Right atrium auricular region (tissue), 2 donors: Measurements from ENCODE around the gene RAVER1. TPM values are rescaled to one million over a fixed set of nuclear protein-coding genes. Genes with fewer than 3 reads are reported as not detected.

Source experiments
- DNase-seq: peaks from one replicate; pipeline ENCODE4 v3.0.0-alpha.2; 2019; ENCODE audit warnings: low spot score
- H3K27ac ChIP-seq, 2 donors: fragments of 200-600 bp; sonication (generic); 1 replicate in 1 of 2; 2 replicates in 1 of 2; pipeline ENCODE4 v1.5.1; 2016 to 2019
- H3K27me3 ChIP-seq, 2 donors: fragments of 200-600 bp; sonication (generic); one replicate each; pipeline versions ENCODE4 v1.5.1 to v1.6.0; 2017 to 2019
- H3K36me3 ChIP-seq: fragments of 200-600 bp; sonication (generic); one replicate; pipeline ENCODE4 v1.5.1; 2016
- H3K4me1 ChIP-seq, 2 donors: fragments of 200-600 bp; sonication (generic); one replicate each; pipeline versions ENCODE4 v1.5.1 to v1.6.0; 2017 to 2019
- H3K4me3 ChIP-seq, 2 donors: fragments of 200-600 bp; sonication (generic); 1 replicate in 1 of 2; 2 replicates in 1 of 2; pipeline ENCODE4 v1.5.1; 2017 to 2019; ENCODE audit warnings: mild to moderate bottlenecking in 1 of 2, moderate library complexity in 1 of 2
- H3K9me3 ChIP-seq, 2 donors: fragments of 200-600 bp; sonication (generic); one replicate each; pipeline ENCODE4 v1.5.1; 2019
- CTCF ChIP-seq, 2 donors: fragments of 200-600 bp; sonication (generic); IDR thresholded peaks; one replicate each; pipeline ENCODE4 v1.5.1; 2019; ENCODE audit warnings: antibody characterized with exemption in 2 of 2
- total RNA-seq, 2 donors: library from RNA; depleted of rRNA; stranded (reverse); fragments of >200 nt; gene quantifications; one replicate each; pipeline ENCODE4 v1.1.0, GENCODE V29; 2016

RAVER1 gene
- total RNA-seq, 2 donors from 2014 or later: 14.8 to 24.8 TPM

GRCh38 chr19:10266706-10267105 is 66.6 kb downstream of the RAVER1 start:
- H3K36me3 ChIP-seq: no peaks in the 10 kb centered on the region
- peaks cover 0 to 5% of the 10 kb centered on the region in 2 donors for H3K27me3 ChIP-seq
- peaks cover 0 to 30% of the 10 kb centered on the region in 2 donors for H3K4me1 ChIP-seq
- no peak for DNase-seq
- H3K9me3 ChIP-seq: no peaks in the 10 kb centered on the region
- no peak overlapping the region for H3K4me3 ChIP-seq
- no peak overlapping the region for H3K27ac ChIP-seq
- no peak for TF ChIP-seq CTCF (IDR thresholded peaks at IDR 0.05)

Other genes starting within 250 kb of the RAVER1 start
- gene SHFL, start 247.2 kb downstream of the RAVER1 start, total RNA-seq: 10 to 100 TPM; 11.6 to 16.8 TPM
- gene ANGPTL6, start 230.9 kb downstream of the RAVER1 start, total RNA-seq: under 1 TPM in 1 of 2 donors, not detected in 1; 0.31 TPM
- gene PPAN, start 227.2 kb downstream of the RAVER1 start, total RNA-seq: 10 to 100 TPM; 12.7 to 23.2 TPM
- gene P2RY11, start 221.8 kb downstream of the RAVER1 start, total RNA-seq: 1 to 10 TPM in 1 of 2 donors, under 1 TPM in 1; 0.30 to 3.9 TPM
- gene EIF3G, start 213.6 kb downstream of the RAVER1 start, total RNA-seq: 100 to 1,000 TPM; 163 to 240 TPM
- gene DNMT1, start 138.6 kb downstream of the RAVER1 start, total RNA-seq: 10 to 100 TPM; 17.2 to 27.7 TPM
- 10 to 100 TPM in 1 of 2 donors, 1 to 10 TPM in 1; 4.3 to 14.7 TPM for gene S1PR2, start 102.2 kb downstream of the RAVER1 start, total RNA-seq
- 10 to 100 TPM; 75.9 to 86.3 TPM for gene MRPL4, start 81.3 kb downstream of the RAVER1 start, total RNA-seq
- gene ICAM1, start 62.4 kb downstream of the RAVER1 start, total RNA-seq: 10 to 100 TPM; 15.2 to 24.4 TPM
- gene ICAM4, start 46.6 kb downstream of the RAVER1 start, total RNA-seq: under 1 TPM in 1 of 2 donors, not detected in 1; 0.55 TPM
- gene ICAM5, start 43.6 kb downstream of the RAVER1 start, total RNA-seq: 1 to 10 TPM in 1 of 2 donors, under 1 TPM in 1; 0.22 to 1.7 TPM
- under 1 TPM in 1 of 2 donors, not detected in 1; 0.90 TPM for gene ZGLP1, start 23.7 kb downstream of the RAVER1 start, total RNA-seq
- gene FDX2, start 17.5 kb downstream of the RAVER1 start, total RNA-seq: 10 to 100 TPM; 12.5 to 20.4 TPM
- 1 to 10 TPM; 5.3 to 7.1 TPM for gene ICAM3, start 6.1 kb upstream of the RAVER1 start, total RNA-seq
- gene TYK2, start 47.0 kb upstream of the RAVER1 start, total RNA-seq: 10 to 100 TPM; 31.7 to 58.8 TPM
- 100 to 1,000 TPM; 130 to 131 TPM for gene CDC37, start 70.0 kb upstream of the RAVER1 start, total RNA-seq
- 1 to 10 TPM; 9.4 to 9.9 TPM for gene PDE4A, start 87.0 kb upstream of the RAVER1 start, total RNA-seq
- gene KEAP1, start 169.8 kb upstream of the RAVER1 start, total RNA-seq: 10 to 100 TPM; 52.1 to 64.9 TPM
- under 1 TPM; 0.12 to 0.59 TPM for gene S1PR5, start 183.9 kb upstream of the RAVER1 start, total RNA-seq
- gene ATG4D, start 210.4 kb upstream of the RAVER1 start, total RNA-seq: 10 to 100 TPM; 47.1 to 61.2 TPM
- 10 to 100 TPM in 1 of 2 donors, 1 to 10 TPM in 1; 9.6 to 10.3 TPM for gene KRI1, start 232.5 kb upstream of the RAVER1 start, total RNA-seq
- gene CDKN2D, start 235.4 kb upstream of the RAVER1 start, total RNA-seq: 1 to 10 TPM; 4.4 to 4.6 TPM